ENCODE data around the gene RYR1. TPM values are rescaled to one million over a fixed set of nuclear protein-coding genes. Genes with fewer than 3 reads are reported as not detected.

RYR1 gene
- polyA plus RNA-seq, 1 of the 3 experiments (the other 2 are of a cell fraction): under 0.01 TPM

GRCh38 chr19:38535212-38535611, 101.7 kb downstream of the RYR1 start:
- no peak overlapping the region for H3K27ac ChIP-seq (ENCODE audit: low read depth in 2 of 2, low read length in 1 of 2)
- CTCF ChIA-PET: interaction anchor here (0.7 to 1.2 kb wide), 3 partner anchors 20 to 132 kb away, joined by 3 read pairs; no protein-coding TSS in a partner anchor

More at GRCh38 chr19:38535212-38535611, 101.7 kb downstream of the RYR1 start:
- TF ChIP-seq GABPA (IDR thresholded peaks at IDR 0.05; ENCODE audit: low read depth) (no peak), RAD21 (IDR thresholded peaks at IDR 0.05; ENCODE audit: low read length) (no peak), FOSL2 (IDR thresholded peaks at IDR 0.05; ENCODE audit: borderline replicate concordance, low read depth) (no peak), SIN3A (IDR thresholded peaks at IDR 0.05; ENCODE audit: borderline replicate concordance, low read depth, low read length) (no peak), MXI1 (IDR thresholded peaks at IDR 0.05; ENCODE audit: low read depth, low read length) (no peak), REST (IDR thresholded peaks at IDR 0.05; ENCODE audit: low read depth, low read length) (no peak), USF1 (IDR thresholded peaks at IDR 0.05; ENCODE audit: borderline replicate concordance, low read depth) (no peak), IRF3 (IDR thresholded peaks at IDR 0.05; ENCODE audit: low read depth, low read length) (no peak), NRF1 (IDR thresholded peaks at IDR 0.05; ENCODE audit: low read depth, low read length) (no peak)
- Histone ChIP-seq H3K4me3 (ENCODE audit: low read depth in 2 of 2, low read length in 1 of 2) (no peak overlapping the region; a peak in 1 of 4 replicates), H3K79me2 (ENCODE audit: insufficient read depth) (no peaks in the 10 kb centered on the region), H4K20me1 (ENCODE audit: insufficient read depth) (no peaks in the 10 kb centered on the region), H3K4me1 (ENCODE audit: control insufficient read depth in 1 of 2, insufficient read depth in 2 of 2, low read depth in 1 of 2, low read length in 1 of 2) (no peaks in the 10 kb centered on the region), H3K9ac (no peak overlapping the region), H3K4me2 (no peak overlapping the region), H3K36me3 (replicated peaks in 1 of 2; ENCODE audit: control insufficient read depth in 1 of 2, insufficient read depth in 2 of 2, low read length in 1 of 2) (no peaks in the 10 kb centered on the region), H3K27me3 (ENCODE audit: insufficient read depth) (no peaks in the 10 kb centered on the region; the same call in 1 of the 2 replicates), H3K9me3 (no peaks in the 10 kb centered on the region; the same call in 1 of the 2 replicates), H3K9me2 (no peaks in the 10 kb centered on the region), H3F3A (replicated peaks; ENCODE audit: insufficient read depth) (no peaks in the 10 kb centered on the region), H2AFZ (ENCODE audit: low read depth) (no peak overlapping the region)
- DNase-seq: no peak
- 2% methylated on average over 3 of the region's 3 CpGs for WGBS (ENCODE audit: low lambda C conversion rate)
- POLR2A ChIA-PET: no interaction called here

Measured in SK-N-SH (cell line).